Endothelial cell of umbilical vein (primary cell): ENCODE results near the gene HHIP.

Experiments used
- CTCF ChIP-seq, 2 donors: IDR thresholded peaks; 1 replicate in 1 of 2; 2 replicates in 1 of 2; pipeline ENCODE4 v1.5.1; 2011; ENCODE audit warnings: low read length in 2 of 2, mild to moderate bottlenecking in 2 of 2, moderate library complexity in 2 of 2, control low read depth in 1 of 2, inconsistent platforms in 1 of 2, low read depth in 1 of 2; ENCODE audit not compliant: insufficient read depth in 1 of 2; ENCODE audit errors: extremely low read depth in 1 of 2
- EZH2 ChIP-seq: IDR thresholded peaks from 2 replicates; pipeline ENCODE4 v1.6.1; 2012; ENCODE audit warnings: borderline replicate concordance, low read depth, mild to moderate bottlenecking, moderate library complexity, low read length, inconsistent platforms; ENCODE audit not compliant: severe bottlenecking
- FOS ChIP-seq: IDR thresholded peaks from 2 replicates; pipeline ENCODE4 v1.6.1; 2011; ENCODE audit warnings: mild to moderate bottlenecking, low read length, moderate library complexity, borderline replicate concordance; ENCODE audit not compliant: insufficient read depth
- GATA2 ChIP-seq: IDR thresholded peaks from 2 replicates; pipeline ENCODE4 v1.7.0; 2011; ENCODE audit warnings: low read depth, mild to moderate bottlenecking, moderate library complexity, mixed read lengths, low read length; ENCODE audit not compliant: insufficient read length, insufficient read depth
- JUN ChIP-seq: IDR thresholded peaks from 2 replicates; pipeline ENCODE4 v1.6.1; 2011; ENCODE audit warnings: borderline replicate concordance, low read depth; ENCODE audit not compliant: insufficient read length, insufficient read depth
- POLR2A ChIP-seq: IDR thresholded peaks from 2 replicates; pipeline ENCODE4 v1.6.1; 2012; ENCODE audit warnings: low read depth, mild to moderate bottlenecking, control low read depth, low read length
- POLR2AphosphoS5 ChIP-seq: IDR thresholded peaks from 2 replicates; pipeline ENCODE4 v1.6.1; 2012; ENCODE audit warnings: low read depth, mild to moderate bottlenecking, control low read depth, low read length, moderate library complexity; ENCODE audit not compliant: insufficient read depth

GRCh38 chr4:144647590-144647989 lies 1.6 kb downstream of the HHIP start:
- peak; percentile 5 for TF ChIP-seq POLR2A
- no peak for TF ChIP-seq CTCF (IDR thresholded peaks at IDR 0.05; ENCODE audit: extremely low read depth in 1 of 2, insufficient read depth in 1 of 2, low read depth in 1 of 2, low read length in 2 of 2)
- TF ChIP-seq EZH2, result no peak
- TF ChIP-seq FOS, result no peak
- no peak for TF ChIP-seq POLR2AphosphoS5
- no peak for TF ChIP-seq JUN
- TF ChIP-seq GATA2, result no peak
